Ovary (tissue), 9 donors: Measurements from ENCODE around the gene SLC43A1. TPM values are rescaled to one million over a fixed set of nuclear protein-coding genes. Genes with fewer than 3 reads are reported as not detected.

Experiments used
- DNase-seq, 5 donors: peaks; one replicate each; pipeline ENCODE4 v3.0.0-alpha.2; 2019 to 2020
- H3K27ac ChIP-seq, 2 donors: fragments of 200-600 bp; one replicate each; pipeline versions ENCODE4 v1.5.1 to v1.8.0; 2019 to 2022
- H3K27me3 ChIP-seq: fragments of 200-600 bp; one replicate; pipeline ENCODE4 v1.8.0; 2022
- H3K36me3 ChIP-seq: fragments of 200-600 bp; sonication (generic); one replicate; pipeline ENCODE4 v1.5.1; 2019
- H3K4me1 ChIP-seq: one replicate; pipeline ENCODE4 v1.8.1; 2013; ENCODE audit warnings: mild to moderate bottlenecking, moderate library complexity; ENCODE audit not compliant: insufficient read depth
- H3K4me3 ChIP-seq: fragments of 200-600 bp; sonication (generic); one replicate; pipeline ENCODE4 v1.5.1; 2017
- H3K9me3 ChIP-seq, 2 donors: fragments of 200-600 bp in 1 of 2; sonication (generic) in 1 of 2; one replicate each; pipeline versions ENCODE4 v1.5.1 to v1.8.1; 2013 to 2019; ENCODE audit warnings: mild to moderate bottlenecking in 1 of 2, moderate library complexity in 1 of 2
- CTCF ChIP-seq, 3 donors: fragments of 450-650 bp in 2 of 3; fragments of 200-600 bp in 1 of 3; IDR thresholded peaks; one replicate each; pipeline versions ENCODE4 v1.5.1 to v1.8.0; 2016 to 2022; ENCODE audit warnings: antibody characterized with exemption in 3 of 3, mild to moderate bottlenecking in 1 of 3
- EP300 ChIP-seq: sonication (generic); formaldehyde crosslinking; IDR thresholded peaks from one replicate; pipeline ENCODE4 v1.6.1; 2017; ENCODE audit warnings: antibody characterized with exemption
- POLR2A ChIP-seq: fragments of 450-650 bp; IDR thresholded peaks from one replicate; pipeline ENCODE4 v1.6.1; 2017; ENCODE audit warnings: antibody characterized with exemption, mild to moderate bottlenecking, moderate library complexity
- WGBS, 3 donors: extraction: QIAGEN DNeasy Blood & Tissue Kit in 1 of 3; methylation state at CpG; one replicate each; pipeline versions ENCODE4 v1.1.5 to v1.1.7; 2013 to 2017; 5-methylcytosine and 5-hydroxymethylcytosine counted together
- intact Hi-C, 4 donors: fragments of 100-400 bp; cut with DNase I; formaldehyde crosslinking; loops; one replicate each; pipeline versions ENCODE4 v1.11.0 to v1.15.1; 2022 to 2023
- polyA plus RNA-seq, 2 donors: library from polyadenylated mRNA; stranded (reverse); fragments of 200-250 nt in 1 of 2; fragments of 350-450 nt in 1 of 2; fragmentation: Illumina TruSeq in 1 of 2; extraction: RNeasy Lipid Tissue Mini Kit (QIAGEN cat#74804) in 1 of 2; gene quantifications; one replicate each; pipeline ENCODE4 v1.2.3, GENCODE V29; 2013 to 2014
- total RNA-seq, 7 donors: library from RNA; depleted of rRNA in 2 of 7; stranded (reverse); fragments of >200 nt in 2 of 7; fragmentation: NEBNext Ultra II Directional in 3 of 7; extraction: Animal tissue kit (Norgen Biotek cat#: 25700) in 3 of 7; gene quantifications; one replicate each; pipeline versions ENCODE4 v1.1.0 to v1.2.4, GENCODE V29; 2016 to 2023
- donor health status: DM: no; HTN: no; CAD: no; lungs with moderate emphysema.
- donor health status: DM: no; HTN: no; CAD: no.
- donor health status: Bipolar disorder and iron deficiency.
- donor health status: DM: yes; HTN: yes; CAD: no.
- donor health status: DM: no; HTN: no; CAD: no.
- donor health status: DM: yes; HTN: yes; CAD: no.

Gene SLC43A1
- total and polyA plus RNA-seq, 9 donors, result 11.5 to 30.4 (median 18.6) TPM

GRCh38 chr11:57485217-57485990, 30.1 kb downstream of the SLC43A1 start:
- Histone ChIP-seq H3K9me3 (no peaks in the 10 kb centered on the region), H3K4me1 (peaks cover 5% of the 10 kb centered on the region), H3K27ac (no peak overlapping the region), H3K27me3 (no peaks in the 10 kb centered on the region), H3K4me3 (no peak overlapping the region), H3K36me3 (no peaks in the 10 kb centered on the region)
- WGBS, 3 donors, result 84 to 92% (median 86%) methylated on average over 10 of the region's 10 CpGs
- no peak for DNase-seq
- TF ChIP-seq CTCF (IDR thresholded peaks at IDR 0.05), result no peak
- TF ChIP-seq EP300, result no peak
- no peak for TF ChIP-seq POLR2A
- intact Hi-C loops, result no loop called here

GRCh38 chr11:57484141-57484710, 31.3 kb downstream of the SLC43A1 start:
- 83 to 84% (median 83%) methylated on average over 7 of the region's 7 CpGs for WGBS, 3 donors
- intact Hi-C loops, result no loop called here

GRCh38 chr11:57483562-57483918, 32.0 kb downstream of the SLC43A1 start:
- intact Hi-C loops, result no loop called here
- Histone ChIP-seq H3K27ac (no peak overlapping the region), H3K27me3 (no peaks in the 10 kb centered on the region), H3K36me3 (no peaks in the 10 kb centered on the region), H3K9me3 (no peaks in the 10 kb centered on the region), H3K4me1 (peaks cover 5% of the 10 kb centered on the region), H3K4me3 (no peak overlapping the region)
- no peak for DNase-seq
- 20 to 43% (median 26%) methylated on average over 3 of the region's 3 CpGs for WGBS, 3 donors
- no peak for TF ChIP-seq CTCF (IDR thresholded peaks at IDR 0.05)
- TF ChIP-seq EP300, result no peak
- TF ChIP-seq POLR2A, result no peak

More at GRCh38 chr11:57484141-57484710, 31.3 kb downstream of the SLC43A1 start:
- no peaks in the 10 kb centered on the region for H3K27me3 ChIP-seq
- no peak for DNase-seq
- no peaks in the 10 kb centered on the region for H3K36me3 ChIP-seq
- H3K4me1 ChIP-seq, result peaks cover 5% of the 10 kb centered on the region
- TF ChIP-seq EP300 (no peak), POLR2A (no peak), CTCF (IDR thresholded peaks at IDR 0.05) (no peak)
- H3K4me3 ChIP-seq, result no peak overlapping the region
- H3K27ac ChIP-seq, result no peak overlapping the region
- H3K9me3 ChIP-seq, result no peaks in the 10 kb centered on the region

GRCh38 chr11:57482782-57483561, 32.5 kb downstream of the SLC43A1 start:
- no peak overlapping the region for H3K27ac ChIP-seq
- TF ChIP-seq EP300 (no peak), CTCF (IDR thresholded peaks at IDR 0.05) (peak; percentile 19 to 65 (median 56))
- DNase-seq, result peak in 4 of 5 donors; percentile 33 to 73 (median 61)
- WGBS, 3 donors, result 1 to 2% (median 2%) methylated on average over 48 to 52 of the region's 52 CpGs
- peaks cover 5% of the 10 kb centered on the region for H3K4me1 ChIP-seq
- H3K27me3 ChIP-seq, result no peaks in the 10 kb centered on the region
- intact Hi-C loops, result no loop called here
- no peaks in the 10 kb centered on the region for H3K9me3 ChIP-seq
- H3K36me3 ChIP-seq, result no peaks in the 10 kb centered on the region
- no peak overlapping the region for H3K4me3 ChIP-seq
